Mesenteric fat pad (tissue), 1 donor: ENCODE data around the gene SDR9C7. TPM values are rescaled to one million over a fixed set of nuclear protein-coding genes. Genes with fewer than 3 reads are reported as not detected.
"Not testable (repeated sequence)": the region's sequence is repeated elsewhere in the genome, so short reads cannot be mapped to it uniquely, and the experiment has no call there.

Experiments
- DNase-seq: peaks from one replicate; pipeline ENCODE4 v3.0.0-alpha.2; 2020; ENCODE audit warnings: low spot score
- long read RNA-seq: library from polyadenylated mRNA; unstranded; transcript quantifications from one replicate; pipeline ENCODE4 v2.0.0, GENCODE V29; 2020
- total RNA-seq: library from RNA; stranded (reverse); fragmentation: NEBNext Ultra II Directional; extraction: Animal tissue kit (Norgen Biotek cat#: 25700); gene quantifications from one replicate; pipeline ENCODE4 v1.2.1, GENCODE V29; 2021
- donor health status: DM: yes; HTN: yes; CAD: no.

SDR9C7 gene
- not detected for total RNA-seq
- long read RNA-seq: 0 reads

DNA sequence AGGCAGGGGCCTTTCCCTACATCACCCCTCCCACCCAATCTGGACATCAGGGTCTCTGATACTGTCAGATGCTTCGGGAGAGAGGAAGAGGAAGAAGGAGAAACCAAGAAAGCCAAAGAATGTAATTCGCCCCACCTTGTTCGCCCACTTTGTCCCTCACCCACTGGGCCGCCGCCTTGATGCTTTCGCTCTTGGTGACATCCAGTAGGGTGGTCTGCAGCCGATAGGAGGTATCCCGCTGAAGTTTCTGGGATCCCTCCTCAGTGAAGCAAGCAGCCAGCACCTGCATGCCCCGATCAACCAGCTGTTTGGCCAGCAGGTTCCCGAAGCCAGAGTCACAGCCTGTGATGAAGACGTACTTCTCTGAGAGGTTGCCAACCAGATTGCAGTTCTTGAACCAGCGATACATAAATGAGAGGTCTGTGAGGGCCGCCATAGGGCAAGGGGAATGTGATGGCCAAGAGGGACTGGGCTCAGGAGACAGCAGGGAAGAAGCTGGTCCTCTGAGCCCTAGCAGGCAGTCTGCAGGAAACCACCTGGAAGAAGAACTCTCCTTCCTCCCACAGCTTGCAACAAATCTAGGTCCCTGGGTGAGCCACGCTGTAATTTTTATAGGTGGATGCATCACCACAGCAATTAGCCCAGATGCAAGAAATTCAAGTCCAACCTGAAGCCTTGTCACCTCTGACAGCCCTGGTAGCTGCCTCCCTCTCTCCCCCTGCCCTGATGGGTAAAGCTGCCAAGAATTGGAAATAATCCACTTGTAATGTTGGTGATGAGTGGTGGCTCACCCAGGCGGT is at the start of gene SDR9C7:
TSS of gene SDR9C7 (minus strand) at position 583 of the 800 bp plus-strand sequence. CDS start at position 436, 147 bp downstream.
- DNase-seq: no peak

DNA sequence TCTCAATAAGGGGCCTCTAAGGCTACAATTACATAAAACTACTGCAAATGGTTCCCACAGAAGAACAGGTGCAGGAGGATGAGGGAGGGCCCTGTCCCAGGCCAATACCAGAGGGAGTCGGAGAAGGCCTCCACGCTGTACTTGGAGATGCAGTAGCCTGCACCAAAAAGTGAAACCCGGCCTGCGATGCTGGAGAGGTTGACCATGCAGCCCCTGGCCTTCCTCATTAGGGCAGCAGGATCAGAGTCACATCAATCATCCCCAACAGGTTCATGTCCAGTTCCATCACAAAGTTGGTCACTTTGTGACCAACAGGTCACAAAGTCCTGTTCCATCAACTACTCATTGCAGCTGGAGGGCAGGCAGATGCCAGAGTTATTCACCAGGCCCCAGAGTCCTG is 49.2 kb upstream of the SDR9C7 start:
- no peak for DNase-seq

DNA sequence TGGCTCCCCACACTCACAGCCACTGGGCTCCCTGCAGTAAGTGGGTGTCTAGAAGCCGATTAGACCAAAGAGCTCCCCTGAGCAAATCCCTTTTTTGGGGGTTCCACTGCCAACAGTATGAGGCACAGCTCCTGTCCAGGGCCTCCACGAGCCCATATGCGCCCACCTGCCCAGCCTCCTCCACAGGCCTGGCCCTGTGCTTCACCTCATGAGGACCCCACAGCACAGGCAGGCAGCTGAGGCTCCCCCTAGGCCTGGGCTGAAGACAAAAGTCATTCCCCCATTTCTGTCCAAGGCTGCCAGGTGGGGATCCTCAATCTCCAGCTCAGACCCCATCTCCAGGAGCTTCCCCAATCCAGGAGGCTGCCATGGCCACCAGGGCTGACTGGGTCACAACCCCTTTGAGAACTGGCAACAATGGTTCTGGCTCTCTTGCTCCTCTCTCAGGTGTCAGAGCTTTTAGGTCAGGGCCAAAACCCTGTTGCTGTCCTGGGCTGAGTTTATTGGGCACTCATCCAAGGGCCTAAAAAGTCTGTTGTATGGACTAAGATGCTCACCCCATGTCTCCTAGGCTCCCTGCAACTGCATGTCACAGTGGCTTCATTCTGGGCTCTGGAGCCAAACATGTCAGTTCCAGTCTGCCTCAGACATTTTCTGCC is 48.5 kb upstream of the SDR9C7 start:
- DNase-seq: not testable (repeated sequence)

DNA sequence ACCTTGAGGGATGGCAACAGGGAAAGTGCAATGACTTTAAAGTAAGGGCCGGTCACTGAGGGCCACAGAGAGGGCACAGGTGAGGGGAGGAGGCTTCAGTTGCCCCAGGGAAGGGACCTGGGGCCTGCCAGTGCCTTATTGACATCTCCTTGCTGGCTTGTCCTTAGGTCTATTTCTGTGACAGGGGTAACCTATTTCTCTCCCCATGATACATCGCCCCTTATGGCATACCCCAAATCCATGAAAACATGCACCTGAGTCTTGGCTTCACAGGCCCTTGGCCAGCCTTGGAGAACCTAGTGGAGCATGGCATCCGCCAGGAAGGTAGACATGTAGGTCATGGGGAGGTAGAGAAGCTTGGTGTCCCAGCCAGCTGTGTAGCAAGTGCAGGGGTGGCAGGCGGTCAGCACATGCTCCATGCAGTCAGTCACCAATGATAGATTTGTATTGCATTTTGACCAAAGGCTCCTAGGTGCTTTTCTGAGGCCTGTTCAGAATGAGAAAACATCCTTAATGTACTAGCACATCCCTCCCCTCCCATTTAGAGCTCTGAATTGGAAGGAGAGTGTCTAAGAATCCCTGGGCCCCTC is 46.8 kb upstream of the SDR9C7 start:
- no peak for DNase-seq

DNA sequence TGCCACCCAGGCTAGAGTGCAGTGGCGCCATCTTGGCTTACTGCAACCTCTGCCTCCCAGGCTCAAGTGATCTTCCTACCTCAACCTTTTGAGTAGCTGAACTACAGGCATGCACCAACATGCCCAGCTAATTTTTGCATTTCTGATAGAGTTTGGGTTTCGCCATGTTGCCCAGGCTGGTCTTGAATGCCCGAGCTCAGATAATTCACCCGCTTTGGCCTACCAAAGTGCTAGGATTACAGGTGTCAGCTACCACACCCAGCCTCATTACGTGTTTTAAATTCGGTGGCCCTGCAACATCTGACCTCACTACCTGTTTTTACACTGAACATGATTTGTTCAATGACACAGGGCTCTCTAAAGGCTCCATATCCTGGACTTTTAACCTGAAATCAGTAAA is 46.1 kb upstream of the SDR9C7 start:
- no peak for DNase-seq

- DNase-seq: no peak
Observed at GRCh38 chr12:56979628-56980027, 45.4 kb upstream of the SDR9C7 start.

- DNase-seq: no peak
Observed at GRCh38 chr12:56978397-56979138, 44.4 kb upstream of the SDR9C7 start.

DNA sequence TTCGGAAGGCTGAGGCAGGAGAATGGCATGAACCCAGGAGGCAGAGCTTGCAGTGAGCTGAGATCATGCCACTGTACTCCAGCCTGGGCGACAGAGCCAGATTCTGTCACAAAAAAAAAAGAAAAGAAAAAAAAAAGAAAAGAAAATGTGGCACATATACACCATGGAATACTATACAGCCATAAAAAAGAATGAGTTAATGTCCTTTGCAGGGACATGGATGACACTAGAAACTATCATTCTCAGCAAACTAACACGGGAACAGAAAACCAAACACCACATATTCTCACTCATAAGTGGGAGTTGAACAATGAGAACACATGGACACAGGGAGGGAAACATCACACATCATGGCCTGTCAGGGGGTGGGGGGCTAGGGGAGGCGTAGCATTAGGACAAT is 43.2 kb upstream of the SDR9C7 start:
- not testable (repeated sequence) for DNase-seq

DNA sequence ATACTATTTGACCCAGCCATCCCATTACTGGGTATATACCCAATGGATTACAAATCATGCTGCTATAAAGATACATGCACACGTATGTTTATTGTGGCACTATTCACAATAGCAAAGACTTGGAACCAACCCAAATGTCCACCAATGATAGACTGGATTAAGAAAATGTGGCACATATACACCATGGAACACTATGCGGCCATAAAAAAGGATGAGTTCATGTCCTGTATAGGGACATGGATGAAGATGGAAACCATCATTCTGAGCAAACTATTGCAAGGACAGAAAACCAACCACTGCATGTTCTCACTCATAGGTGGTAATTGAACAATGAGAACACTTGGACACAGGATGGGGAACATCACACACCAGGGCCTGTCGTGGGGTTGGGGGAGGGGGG is 40.0 kb upstream of the SDR9C7 start:
- not testable (repeated sequence) for DNase-seq

DNA sequence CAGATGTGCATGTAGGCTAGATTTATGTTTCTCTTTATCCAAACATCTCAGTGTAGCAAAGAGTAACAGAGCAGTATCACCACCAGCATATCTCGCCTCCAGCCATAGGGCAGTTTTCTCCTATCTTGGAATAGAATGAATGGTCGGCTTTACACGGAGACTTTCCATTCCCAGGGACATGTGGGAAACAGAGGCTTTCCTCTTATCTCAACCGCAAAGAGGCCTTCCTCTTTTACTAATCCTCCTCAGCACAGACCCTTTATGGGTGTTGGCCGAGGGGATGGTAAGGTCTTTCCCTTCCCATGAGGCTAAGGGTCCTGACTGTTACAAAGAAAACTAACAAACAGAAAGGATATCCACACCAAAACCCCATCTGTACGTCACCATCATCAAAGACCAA is 34.7 kb upstream of the SDR9C7 start:
- not testable (repeated sequence) for DNase-seq

GRCh38 chr12:56965997-56966642 is 31.9 kb upstream of the SDR9C7 start:
- DNase-seq: not testable (repeated sequence)

- not testable (repeated sequence) for DNase-seq
Observed at GRCh38 chr12:56965124-56965523, 30.9 kb upstream of the SDR9C7 start.

DNA sequence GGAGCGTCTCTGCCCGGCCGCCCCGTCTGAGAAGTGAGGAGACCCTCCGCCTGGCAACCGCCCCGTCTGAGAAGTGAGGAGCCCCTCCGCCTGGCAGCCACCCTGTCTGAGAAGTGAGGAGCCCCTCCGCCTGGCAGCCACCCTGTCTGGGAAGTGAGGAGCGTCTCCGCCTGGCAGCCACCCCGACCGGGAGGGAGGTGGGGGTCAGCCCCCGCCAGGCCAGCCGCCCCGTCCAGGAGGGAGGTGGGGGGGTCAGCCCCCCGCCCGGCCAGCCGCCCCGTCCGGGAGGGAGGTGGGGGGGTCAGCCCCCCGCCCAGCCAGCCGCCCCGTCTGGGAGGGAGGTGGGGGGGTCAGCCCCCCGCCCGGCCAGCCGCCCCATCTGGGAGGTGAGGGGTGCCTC is 29.3 kb upstream of the SDR9C7 start:
- DNase-seq: not testable (repeated sequence)

- DNase-seq: not testable (repeated sequence)
Observed at GRCh38 chr12:56962247-56962646, 28.0 kb upstream of the SDR9C7 start.

DNA sequence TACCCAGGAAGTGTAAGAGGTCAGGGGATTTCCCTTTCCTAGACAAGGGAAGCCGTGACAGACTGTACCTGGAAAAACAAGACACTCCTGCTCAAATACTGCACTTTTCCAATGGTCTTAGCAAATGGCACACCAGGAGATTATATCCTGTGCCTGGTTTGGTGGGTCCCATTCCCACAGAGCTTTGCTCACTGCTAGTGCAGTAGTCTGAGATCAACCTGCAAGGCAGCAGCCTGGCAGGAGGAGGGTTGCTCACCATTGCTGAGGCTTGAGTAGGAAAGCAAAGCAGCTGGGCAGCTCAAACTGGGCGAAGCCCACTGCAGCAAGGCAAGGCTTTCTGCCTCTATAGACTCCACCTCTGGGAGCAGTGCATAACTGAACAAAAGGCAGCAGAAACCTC is 24.2 kb upstream of the SDR9C7 start:
- DNase-seq: no peak

DNA sequence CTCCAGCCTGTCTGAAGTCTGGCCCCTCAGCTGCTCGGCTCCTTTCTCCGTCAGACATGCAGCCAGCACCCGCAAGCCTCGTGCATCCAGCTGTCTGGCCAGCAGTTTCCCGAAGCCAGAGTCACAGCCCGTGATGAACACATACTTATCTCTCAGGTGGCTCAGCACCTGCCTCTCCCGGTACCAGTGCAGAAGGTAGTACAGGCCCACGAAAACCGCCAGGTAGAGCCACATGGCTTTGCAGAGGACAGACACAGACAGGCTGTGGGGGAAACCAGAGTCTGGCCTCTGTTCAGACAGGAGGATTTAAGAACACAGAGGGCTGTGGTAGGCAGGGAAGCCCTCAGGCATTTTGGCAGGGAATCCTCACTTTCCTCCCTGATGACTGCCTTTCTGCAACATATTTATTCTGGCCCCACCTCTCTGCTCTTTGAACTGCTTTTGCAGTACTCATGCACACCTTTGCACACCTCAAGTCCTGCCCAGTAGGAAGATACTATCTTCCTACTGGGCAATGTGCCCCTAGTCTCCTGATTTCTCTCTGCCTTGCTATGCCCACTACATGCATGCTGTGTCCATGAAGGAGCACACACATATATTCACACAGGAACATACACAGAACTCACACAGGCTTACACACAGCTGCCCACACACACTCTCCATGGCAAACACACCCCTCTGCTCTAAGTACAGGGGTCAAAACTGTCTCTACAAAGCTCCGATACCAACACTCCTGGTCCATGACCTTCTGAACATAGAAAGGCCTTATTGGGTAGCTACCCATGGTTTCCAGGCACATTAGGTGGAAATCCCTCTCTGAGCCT is 23.2 kb upstream of the SDR9C7 start, which contains the start of gene RDH16:
TSS of gene RDH16 (minus strand) at position 380 of the 824 bp plus-strand sequence. CDS start at position 234, 146 bp downstream.
- DNase-seq: no peak

DNA sequence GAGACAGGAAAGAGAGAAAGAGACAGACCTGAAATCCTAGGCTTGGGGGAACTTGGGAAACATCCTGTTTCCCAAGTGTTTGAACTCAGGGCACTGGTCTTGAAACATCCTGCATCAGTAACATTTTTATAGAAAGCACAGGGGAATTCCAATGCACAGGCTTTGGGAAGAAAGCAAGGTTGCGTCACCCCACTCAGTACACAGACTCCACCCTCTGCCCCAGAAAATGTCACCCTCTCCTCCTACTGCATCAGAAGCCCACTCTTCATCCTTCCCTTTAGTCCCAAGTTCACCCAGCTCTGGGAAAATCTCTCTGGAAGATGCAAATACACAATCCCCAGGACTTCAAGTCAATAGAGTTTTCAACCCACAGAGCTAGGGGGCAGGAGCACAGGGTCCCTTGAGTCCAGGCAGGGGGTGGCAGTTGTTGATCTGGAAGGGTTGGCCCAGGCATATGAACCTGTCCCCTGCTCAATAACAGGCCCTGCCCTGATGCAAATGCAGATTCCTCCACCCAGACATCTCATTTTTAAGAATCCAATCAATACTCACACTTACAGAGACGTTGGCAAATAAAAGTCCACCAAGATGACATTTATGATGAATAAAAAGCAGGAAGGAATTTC is 21.5 kb upstream of the SDR9C7 start:
- no peak for DNase-seq

- no peak for DNase-seq
Observed at GRCh38 chr12:56954958-56955355, 20.7 kb upstream of the SDR9C7 start.
